Inflammatory macrophage treated with lipopolysaccharide for 4 hours (primary cell): ENCODE results near the gene SEC16A.

Source experiments
- DNase-seq: peaks from one replicate; pipeline ENCODE4 v3.0.0-alpha.2; 2020

The SEC16A gene

DNA sequence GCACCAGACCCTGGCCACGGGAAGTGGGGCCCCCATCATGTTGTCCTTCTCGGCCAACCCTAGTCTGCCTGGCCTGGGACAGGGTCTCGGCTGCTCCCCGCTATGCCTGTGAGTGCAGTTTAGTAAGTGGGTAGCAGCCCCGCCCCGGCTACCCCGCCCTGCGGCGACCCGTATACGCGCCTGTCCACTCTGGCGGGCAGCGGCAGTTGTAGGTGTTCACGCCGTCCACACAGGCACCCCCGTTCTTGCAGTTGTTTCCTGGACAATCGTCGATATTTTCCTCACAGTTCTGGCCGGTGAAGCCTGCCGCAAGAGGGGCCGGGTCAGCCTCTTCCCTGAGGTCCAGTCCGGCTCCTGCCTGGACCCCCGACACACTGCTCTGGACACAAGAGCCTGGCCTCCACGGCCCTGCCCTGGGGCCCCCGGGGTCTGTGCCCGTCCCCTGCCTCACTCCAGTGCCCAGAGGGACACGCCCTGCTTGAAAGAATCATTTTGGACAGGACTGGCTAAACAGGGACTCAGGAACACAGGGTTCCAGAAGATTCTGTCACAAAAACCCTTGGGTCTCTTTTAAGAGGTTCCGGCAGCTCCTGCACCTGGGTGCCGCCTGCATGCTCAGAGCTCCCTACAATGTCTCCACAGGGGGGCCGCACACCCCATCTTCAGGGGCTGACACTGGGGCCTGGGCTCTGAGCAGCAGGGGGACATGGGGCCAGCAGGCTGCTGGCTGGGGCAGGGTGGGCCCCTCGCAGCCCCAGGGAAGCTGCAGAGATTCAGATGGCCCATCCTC, 36.6 kb upstream of the SEC16A start:
- no peak for DNase-seq

DNA sequence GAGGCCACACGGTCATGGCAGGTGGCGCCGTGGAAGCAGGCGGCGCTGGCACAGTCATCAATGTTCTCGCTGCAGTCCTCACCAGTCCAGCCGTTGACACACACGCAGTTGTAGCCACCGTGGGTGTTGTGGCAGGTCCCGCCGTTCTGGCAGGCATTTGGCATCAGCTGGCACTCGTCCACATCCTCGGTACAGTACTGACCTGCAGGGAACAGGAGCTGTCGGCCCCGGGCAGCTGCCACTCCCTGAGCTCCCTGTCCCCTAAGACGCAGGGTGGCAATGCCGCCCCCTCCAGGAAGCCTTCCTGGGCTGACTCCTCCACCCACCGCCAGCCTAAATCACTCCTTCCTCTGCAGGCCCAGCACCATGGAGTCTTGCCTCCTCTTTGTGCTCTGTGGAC, 35.8 kb upstream of the SEC16A start:
- no peak for DNase-seq

DNA sequence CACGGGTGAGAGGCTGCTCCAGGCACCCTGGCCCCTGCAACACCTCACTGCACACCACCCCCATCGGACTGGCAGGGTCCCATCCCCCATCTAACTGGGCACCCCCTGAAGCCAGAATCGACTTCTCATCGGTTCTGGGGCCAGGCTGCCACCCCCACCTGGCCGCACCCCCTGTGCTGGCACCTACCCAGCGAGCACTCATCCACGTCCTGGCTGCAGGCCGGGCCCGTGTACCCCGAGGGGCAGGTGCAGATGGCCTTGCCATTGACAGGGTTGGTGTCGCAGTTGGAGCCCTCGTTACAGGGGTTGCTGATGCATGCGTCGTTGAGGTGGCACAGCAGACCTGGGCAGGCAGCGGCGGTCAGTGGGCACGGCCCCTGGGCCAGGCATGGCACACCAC, 35.1 kb upstream of the SEC16A start:
- no peak for DNase-seq

DNA sequence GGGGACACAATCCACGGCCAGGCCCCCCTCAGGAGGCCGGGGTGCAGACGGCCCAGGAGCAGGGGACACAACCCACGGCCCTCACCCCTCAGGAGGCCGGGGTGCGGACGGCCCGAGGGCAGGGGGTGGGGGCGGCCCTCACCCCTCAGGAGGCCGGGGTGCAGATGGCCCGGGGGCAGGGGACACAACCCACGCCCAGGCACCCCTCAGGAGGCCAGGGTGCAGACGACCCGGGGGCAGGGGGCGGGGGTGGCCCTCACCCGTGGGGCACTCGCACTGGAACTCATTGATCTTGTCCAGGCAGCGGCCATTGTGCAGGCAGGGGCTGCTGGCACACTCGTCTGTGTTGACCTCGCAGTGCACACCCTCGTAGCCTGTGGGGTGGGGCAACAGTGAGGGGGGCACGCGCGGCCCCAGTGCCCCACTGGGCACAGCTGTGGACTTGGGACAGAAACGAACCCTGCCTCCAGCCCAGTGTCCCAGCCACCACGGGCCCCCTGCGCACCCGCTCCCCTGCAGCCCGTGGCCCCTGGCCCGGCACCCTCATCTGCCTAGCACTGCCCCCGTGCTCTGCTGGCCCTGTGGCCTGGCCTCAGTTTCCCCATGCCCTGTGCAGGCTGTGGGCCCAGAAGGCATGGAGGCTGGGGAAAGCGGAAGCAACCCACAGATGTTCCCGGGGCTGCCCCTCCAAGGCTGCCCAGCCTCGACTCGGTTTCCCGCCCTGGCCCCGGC, 34.3 kb upstream of the SEC16A start:
- no peak for DNase-seq

DNA sequence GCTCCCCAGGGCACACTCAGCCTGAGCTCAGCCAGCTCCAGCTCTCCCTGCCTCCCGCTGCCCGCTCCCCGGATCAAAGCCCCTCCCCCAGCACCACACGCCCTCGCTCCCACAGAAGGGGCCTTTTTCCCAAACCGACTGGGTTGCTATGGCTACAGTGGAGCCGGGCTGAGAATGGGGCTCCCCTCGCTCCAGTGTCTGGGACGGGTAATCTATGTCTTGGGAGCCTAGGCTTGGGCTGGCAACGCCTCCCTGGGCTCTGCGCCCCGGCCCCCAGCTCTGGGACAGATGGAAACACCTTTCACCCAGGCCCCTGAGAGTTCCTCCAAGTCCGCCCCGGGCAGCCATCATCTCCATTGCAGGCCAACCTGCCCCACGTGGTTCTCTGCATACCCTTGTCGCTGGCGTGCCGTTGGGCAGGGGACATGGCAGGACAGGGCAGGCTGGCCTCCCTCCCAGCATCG, 33.4 kb upstream of the SEC16A start:
- no peak for DNase-seq

DNA sequence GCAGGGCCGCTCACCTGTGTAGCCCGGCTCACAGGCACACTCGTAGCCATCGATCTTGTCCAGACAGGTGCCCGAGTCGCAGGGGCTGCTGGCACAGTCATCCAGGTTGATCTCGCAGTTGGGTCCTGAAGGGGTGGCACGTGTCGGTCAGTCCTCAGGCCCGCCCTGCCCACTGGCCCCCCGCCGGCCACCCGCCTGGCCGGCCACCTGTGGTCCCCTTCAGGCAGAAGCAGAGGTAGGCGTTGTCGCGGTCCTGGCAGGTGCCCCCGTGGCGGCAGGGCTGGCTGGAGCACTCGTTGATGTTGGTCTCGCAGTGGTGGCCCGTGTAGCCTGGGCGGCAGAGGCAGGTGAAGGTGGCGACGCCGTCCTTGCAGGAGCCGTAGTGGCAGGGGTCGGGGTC, 32.4 kb upstream of the SEC16A start:
- no peak for DNase-seq

DNA sequence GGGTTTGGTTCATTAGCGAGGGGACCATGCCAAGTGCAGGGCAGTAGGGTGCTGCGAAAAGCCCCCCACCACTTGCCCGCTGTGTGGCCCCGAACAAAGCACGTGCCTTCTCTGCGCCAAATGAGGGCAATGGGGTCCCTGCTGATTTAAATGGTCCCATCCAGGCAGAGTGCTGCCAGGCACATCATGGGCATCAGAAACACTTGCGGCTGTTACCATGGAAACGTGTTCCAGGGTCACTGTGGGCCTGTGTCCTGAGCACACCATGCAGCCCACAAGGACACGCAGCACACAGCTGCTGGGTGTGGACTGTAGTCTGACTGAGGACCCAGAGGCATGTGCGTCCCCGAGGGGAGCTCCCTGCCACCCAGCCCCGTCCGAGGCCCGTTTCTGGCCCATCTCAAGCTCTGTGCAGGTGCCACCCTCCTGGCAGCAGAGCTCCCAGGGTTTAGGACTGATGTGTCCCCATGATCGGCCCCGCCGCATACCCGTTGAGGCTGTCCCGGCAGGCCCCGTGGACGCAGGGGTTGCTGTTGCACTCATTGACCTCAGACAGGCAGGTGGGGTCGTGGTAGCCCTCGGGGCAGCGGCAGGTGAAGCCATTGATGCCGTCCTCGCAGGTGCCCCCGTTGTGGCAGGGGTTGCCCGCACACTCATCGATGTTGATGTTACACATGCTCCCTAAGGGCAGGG, 31.3 kb upstream of the SEC16A start:
- DNase-seq = no peak

DNA sequence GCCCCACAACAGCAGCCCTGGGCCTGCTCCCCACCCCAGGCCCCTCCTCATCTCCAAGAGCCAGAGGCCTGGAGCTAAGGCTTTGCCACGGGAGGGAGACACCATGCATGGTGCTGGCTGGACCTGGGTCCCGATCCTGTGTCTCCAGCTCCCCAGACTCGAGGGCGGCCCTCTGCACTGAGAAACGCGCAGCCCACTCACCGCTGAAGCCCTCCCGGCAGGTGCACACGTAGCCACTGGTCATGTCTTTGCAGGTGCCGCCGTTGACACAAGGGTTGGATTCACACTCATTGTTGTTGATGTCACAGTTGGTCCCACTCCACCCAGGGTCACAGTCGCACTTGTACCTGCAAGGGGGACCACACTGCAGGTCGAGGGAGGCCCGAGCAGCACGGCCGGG, 30.4 kb upstream of the SEC16A start:
- DNase-seq = no peak

DNA sequence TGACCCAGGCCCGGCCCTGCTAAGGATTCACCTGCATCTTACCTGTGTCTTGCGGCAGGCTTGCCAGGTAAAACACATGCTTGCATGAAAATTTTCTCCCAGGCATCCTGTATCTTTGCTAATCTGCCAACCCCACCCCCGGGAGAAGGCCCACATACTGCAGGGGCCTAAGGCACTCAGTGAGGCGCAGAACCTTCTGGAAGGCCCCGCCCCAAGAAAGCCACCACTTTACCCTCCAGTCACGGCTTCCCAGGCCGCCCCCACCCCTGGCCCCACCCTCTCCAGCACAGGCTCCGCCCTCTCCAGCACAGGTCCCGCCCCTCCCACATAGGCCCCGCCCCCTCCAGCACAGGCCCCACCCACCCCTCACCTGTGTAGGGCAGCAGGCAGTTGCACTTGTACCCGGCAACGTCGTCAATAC, 29.8 kb upstream of the SEC16A start:
- no peak for DNase-seq

DNA sequence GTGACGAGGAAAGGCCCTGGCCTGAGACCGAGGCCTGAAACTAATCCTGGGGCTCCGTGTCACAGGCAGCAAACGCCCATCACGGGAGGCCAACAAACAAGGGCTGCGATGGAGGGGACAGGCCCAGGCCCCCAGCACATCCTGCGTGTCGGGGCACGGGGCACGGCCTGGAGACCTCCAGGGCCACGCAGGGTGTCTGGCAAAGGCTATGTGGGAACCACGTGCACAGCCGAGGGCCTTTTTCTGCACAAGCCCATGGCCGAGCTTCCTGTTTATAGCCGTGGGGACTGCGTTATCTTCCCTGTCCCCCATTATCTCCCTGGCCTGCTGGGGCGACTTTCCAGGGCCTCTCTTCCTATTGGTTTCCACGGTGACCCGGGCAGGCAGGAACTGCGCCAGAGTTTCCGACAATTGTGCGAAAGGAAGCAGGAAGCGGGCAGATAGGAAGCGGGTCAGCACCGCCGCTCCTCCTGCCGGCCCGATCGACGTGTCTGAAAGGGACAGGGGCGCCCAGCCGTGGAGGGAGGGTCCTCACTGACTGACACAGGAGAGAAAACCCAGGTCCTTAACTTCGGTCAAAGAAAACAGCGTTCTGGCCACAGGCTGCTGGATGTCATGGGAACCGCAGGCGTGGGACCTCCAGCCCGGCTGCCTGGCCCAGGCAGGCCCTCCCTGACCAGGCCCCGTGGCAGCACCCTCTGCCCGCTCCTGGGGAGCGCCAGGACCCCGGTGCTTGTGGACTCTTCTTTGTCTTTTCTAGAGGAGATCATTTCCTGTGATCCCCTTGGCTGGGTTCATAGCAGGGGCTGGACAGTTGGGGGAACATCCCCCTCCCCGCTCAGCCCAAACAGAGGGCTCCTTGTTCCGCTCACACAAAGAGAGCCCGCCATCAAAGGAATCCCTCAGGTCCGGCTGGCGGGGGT, 29.1 kb upstream of the SEC16A start:
- no peak for DNase-seq

DNA sequence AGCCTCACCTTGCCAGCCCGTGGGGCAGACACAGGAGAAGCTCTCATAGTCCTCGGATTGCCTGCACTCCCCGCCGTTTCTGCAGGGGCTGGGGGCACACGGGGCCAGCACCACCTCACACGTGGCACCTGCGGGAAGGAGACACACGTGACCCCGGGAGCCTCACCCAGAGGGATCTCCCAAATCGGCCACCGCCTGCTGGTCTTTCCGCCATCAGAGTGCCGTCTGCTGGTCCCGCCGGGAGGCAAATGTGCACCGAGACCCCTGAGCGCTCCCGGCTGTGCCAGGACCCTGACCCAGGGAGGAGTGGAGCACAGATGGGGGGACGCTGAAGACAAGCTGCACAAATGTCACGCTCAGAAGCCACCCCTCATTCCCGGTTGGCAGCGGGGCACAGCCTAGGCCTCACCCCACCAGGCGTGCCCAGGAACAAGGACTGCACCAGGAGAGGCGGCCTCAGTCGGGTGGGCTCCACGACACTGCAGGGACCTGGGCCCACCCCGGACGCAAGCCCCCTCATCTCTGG, 28.4 kb upstream of the SEC16A start:
- no peak for DNase-seq

DNA sequence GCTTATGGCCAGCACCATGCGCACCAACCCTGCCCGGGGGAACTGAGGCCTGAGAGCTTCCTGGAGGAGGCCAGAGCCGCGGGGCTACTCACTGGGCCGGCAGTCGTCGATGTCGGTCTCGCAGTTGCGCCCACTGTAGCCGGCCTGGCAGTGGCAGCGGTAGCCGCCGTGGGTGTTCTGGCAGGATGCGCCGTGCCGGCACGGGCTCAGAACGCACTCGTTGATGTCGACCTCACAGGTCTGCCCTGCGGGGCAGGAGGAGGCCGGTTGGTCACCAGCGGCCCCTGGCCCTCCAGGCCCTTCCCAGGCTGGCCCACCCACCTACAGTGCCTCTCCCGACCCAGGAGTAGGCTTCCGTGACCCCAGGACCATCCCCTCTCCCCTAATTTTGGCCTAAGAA, 27.7 kb upstream of the SEC16A start:
- no peak for DNase-seq

DNA sequence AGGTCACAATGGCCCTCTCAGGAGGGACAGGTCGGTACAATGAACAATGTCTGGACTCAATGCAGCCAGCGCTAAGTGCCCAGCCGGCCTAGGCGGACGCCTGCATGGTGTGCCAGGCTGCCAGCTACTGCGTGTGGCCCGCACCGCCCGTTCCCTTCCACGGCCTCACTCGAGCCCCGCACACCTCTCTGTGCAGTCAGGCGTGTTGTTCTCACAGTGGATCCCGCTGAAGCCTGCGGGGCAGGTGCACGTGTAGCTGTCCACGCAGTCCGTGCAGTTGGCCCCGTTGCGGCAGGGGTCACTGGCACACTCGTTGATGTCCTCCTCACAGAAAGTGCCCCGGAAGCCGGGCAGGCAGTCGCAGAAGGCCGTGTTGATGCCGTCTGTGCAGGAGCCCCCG, 26.7 kb upstream of the SEC16A start:
- no peak for DNase-seq

DNA sequence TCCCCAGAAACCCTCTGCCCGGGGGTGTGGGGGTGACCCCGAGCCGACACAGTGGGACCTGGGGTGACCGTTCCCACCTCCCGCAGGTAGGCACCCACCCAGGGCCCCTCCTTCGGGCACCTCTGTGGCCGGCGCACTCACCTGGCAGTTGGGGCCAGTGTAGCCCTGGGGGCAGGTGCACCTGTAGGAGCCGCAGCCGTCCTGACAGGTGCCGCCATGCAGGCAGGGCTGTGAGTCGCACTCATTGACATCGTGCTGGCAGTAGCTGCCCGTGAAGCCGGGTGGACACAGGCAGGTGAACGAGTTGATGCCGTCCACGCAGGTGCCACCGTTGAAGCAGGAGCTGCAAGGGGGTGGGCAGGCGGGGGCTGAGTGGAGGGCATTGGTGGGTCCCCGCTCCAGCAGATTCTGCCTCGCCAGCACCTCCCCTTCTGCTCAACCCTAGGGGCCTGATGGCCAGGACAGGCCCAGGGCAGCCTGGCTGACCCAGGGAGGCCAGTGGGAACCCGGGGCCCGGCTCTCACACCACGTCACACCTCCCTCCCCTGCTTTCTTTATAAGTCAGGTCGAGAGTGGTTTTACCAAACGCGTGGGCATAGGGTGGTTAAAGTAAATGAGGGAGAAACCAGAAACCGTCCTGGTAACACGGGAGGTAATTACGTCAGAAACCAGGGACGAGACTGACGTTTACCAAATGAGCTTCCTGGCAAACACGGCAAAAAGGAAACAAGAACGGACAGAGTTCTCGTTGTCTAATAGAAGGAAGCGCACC, 26.1 kb upstream of the SEC16A start:
- DNase-seq = no peak

DNA sequence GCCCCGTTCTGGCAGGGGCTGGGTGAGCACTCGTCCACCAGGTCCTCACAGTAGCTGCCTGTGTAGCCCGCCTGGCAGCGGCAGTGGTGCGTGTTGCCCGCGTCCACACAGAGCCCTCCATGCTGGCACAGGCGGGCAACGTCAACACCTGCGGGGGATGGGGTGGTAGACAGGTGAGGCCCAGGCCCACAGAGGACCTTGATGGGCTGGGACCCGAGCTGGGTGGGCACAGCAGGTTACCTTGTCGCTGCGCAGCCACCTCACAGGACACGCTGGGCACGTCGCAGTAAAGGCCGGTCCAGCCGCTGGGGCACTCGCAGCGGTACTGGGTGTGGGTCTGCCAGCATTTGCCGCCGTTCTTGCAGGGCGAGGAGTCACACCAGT, 25.1 kb upstream of the SEC16A start:
- no peak for DNase-seq

DNA sequence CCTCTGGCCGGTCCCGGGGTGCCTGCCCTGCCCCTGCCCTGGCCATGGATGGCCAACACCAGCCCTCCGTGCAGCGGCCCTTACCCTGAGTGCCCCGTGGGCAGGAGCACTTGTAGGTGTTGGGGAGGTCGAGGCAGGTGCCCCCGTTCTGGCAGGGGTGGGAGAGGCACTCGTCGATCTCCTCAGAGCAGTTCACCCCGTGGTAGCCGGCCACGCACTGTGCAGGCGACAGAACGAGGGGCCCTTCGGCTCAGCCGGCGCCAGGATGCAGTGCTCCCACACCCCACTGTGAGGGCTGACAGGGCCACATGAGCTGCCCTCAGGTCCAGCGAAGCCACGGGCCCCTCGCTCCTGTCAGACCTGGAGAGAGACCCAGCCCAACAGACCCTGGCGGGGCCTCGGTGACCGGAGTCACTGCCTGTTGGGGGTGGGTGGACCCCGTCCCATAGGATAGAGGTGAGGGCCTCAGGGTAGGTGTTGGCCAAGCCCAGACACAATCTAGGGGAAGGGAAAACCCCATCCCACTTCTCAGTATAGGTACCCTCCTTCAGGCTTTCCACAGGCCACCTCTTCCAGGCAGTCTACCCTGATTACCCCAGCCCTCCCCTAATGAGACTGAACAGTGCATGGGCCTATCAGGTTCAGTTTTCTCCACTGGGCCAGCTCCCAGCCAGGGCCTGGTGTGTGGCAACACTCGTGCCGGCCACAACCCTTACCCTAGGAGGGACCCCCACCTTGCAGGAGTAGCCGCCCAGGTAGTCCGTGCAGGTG, 24.6 kb upstream of the SEC16A start:
- DNase-seq = no peak

DNA sequence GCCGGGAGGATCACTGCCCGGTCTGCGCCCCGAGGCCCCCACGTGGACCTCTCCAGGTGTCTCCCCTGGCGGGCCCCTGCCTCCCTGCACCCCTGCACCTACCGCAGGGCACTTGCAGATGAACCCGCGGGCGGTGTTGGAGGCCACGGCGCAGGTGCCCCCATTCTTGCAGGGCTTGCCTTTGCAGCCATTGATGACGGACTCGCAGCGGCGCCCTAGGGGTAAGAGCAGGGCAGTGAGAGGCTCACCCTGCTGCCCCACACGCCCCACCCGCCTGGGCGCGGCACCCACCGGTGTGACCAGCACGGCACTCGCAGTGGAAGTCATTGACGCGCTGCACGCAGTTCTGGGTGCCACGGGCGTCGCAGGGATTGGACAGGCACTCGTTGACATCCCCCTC, 23.6 kb upstream of the SEC16A start:
- DNase-seq = no peak

DNA sequence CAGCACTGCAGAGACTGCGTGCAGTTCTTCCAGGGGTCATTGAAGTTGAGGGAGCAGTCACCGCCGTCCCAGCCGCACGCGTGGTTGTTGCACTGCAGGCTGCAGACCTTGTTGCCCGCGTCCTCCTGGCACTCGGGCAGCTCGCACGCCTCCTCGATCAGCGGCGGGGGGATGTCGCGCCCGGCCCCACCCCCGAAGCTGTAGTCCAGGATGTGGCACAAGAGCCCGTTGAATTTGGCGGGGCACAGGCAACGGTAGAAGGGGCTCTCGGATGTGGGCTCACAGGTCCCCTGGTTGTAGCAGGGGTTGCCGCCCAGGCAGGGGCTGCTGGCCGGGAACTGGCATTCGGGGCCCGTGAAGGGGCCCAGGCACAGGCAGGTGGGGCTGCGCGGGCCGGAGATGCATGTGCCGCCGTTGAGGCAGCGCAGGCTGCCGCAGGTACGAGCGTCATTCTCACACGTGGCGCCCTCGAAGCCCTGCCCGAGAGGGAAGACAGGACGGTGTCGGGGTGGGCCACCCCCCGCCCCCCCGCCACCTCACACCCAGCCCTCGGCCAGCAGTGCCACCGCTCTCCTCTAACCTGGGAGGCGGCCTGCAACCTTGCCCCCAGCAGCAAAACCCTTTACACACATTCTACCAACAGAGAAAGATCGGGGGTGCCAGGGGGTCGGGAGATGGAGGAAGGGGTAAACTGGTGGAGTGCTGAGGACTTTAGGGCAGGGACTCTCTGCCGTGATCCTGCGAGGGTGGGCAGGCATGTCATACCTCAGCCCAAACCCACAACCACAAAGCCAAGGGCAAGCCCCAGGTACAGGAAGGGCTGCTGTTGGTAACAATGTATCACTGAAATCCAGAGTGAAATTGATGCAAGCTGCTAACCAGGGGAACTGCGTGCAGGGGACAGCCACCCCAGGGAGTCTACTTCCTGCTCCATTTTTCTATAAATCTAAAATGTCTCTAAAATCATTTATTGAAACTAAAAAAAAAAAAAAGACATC, 22.9 kb upstream of the SEC16A start:
- no peak for DNase-seq

DNA sequence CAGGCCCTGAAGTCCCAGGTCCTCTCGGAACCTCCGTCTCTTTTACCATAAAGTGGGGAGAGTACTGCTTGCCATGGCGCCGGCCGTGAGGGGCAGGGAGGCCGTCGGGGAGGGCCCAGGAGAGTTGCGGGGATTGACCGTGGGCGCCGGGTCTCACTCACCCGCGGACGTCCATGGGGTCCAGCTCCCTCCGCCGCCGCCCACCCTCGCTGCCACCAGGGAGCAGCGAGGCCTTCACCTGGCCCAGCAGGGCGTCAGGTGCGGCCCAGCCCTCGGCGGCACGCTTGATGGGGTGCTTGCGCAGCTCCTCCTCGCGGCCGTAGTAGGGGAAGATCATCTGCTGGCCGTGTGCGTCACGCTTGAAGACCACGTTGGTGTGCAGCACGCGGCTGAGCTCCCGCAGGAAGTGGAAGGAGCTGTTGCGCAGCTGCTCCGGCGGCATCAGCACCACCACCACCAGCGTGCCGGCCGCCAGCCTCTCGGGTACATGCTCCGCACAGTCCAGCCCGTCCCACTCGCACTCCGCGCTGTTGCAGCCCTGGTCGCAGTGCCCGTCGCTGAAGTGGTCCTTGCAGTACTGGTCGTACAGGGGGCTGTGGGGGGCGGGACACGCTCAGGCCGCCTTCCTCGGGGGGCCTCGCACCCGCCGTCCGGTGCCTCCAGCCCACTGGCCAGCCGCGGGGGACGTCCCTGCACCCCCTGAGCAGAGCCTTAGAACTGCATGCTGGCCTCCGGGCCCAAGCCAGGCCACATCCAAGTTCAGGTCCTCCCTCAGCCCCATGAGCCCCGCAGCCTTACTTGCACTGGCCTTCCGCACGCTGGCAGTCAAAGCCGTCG, 21.9 kb upstream of the SEC16A start:
- DNase-seq = no peak
